ENCODE results near the gene SLC5A5.
"Not testable (repeated sequence)": the region's sequence is repeated elsewhere in the genome, so short reads cannot be mapped to it uniquely, and the experiment has no call there.

SLC5A5 gene

DNA sequence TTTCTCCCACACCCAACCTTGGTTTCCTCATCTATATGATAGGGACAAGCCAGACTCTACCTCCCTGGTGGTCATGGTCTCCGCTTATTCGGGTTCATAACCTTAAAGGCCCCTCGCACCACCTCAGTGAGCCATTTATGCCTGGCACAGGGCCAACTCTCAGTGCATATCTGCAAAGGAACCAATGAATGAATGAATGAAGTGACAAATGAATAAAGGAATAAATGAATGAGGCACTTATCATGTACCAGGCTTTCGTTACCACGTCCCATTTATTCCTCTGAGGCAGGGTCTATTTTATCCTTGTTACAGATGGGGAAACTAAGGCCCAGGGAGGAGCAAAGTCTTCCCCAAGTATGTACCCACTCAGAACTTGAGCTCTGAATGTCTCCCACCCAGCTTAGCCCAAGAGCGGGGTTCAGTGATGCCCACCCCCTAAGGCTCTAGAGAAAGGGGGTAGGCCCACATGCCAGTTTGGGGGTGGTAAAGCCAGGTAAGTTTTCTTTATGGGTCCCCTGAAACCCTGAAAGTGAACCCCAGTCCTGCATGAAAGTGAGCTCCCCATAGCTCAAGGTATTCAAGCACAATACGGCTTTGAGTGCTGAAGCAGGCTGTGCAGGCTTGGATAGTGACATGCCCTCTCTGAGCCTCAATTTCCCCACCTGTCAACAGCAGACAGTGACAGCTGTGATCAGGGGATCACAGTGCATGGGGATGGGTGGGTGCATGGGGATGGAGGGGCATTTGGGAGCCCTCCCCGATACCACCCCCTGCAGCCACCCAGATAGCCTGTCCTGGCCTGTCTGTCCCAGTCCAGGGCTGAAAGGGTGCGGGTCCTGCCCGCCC, 490 bp upstream of the SLC5A5 start:
- DNase-seq (ENCODE audit: low read depth in 4 of 4, low spot score in 1 of 4), result no peak

- DNase-seq (ENCODE audit: low read depth in 4 of 4, low spot score in 1 of 4), result no peak
Measured at GRCh38 chr19:17872251-17873001, 681 bp downstream of the SLC5A5 start.

DNA sequence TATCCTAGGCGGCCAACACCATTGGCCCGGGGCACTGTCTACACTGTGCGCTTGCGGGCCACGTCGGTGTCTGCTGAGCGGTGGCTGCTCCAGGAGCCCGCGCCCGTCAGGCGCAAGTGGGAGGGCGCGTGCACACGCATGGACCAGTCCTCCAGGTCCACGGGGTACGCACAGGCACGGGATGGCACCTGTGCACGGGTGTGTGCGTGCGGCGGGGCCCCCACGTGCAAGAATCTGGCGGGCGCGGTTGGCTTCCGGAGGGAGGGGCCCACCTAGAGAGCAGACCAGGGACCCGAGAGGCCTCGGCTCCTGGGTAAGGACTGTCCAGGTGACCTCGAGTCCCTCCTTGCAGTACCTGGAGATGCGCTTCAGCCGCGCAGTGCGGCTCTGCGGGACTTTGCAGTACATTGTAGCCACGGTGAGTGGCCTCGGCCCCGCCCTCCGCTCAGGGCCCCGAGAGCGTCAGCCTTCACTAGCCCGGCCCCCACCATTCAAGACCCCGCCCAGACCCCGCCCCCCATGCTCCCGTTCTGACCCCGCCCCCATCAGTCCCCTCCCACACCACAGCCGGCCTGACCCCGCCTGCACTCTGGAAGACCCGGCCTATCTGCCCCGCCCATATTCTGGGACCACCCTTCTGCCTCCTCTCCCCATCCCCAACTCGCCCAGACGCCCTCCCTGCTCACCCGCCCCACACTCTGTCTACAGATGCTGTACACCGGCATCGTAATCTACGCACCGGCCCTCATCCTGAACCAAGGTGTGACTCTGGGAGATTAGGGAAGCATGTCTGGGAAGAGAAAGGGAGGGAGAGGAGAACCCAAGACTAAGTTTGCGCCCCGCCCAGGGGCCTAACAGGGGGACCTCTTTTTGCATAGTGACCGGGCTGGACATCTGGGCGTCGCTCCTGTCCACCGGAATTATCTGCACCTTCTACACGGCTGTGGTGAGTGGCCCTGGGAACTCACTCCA, 2.3 kb downstream of the SLC5A5 start:
- peak in 1 of 4 experiments; percentile 70 for DNase-seq (ENCODE audit: low read depth in 4 of 4, low spot score in 1 of 4)

- DNase-seq (ENCODE audit: low read depth in 4 of 4, low spot score in 1 of 4), result no peak
Measured at GRCh38 chr19:17874758-17875135, 3.0 kb downstream of the SLC5A5 start.

DNA sequence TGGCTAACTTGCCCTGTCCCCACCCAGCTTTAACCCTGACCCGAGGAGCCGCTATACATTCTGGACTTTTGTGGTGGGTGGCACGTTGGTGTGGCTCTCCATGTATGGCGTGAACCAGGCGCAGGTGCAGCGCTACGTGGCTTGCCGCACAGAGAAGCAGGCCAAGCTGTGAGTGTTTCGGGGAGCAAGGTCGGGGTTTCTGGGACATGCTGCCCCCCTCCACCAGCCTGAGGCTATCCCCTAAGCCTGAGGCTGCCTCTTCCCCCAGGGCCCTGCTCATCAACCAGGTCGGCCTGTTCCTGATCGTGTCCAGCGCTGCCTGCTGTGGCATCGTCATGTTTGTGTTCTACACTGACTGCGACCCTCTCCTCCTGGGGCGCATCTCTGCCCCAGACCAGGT, 6.0 kb downstream of the SLC5A5 start:
- DNase-seq (ENCODE audit: low read depth in 4 of 4, low spot score in 1 of 4), result no peak

- DNase-seq (ENCODE audit: low read depth in 4 of 4, low spot score in 1 of 4), result no peak
Measured at GRCh38 chr19:17879466-17879865, 7.7 kb downstream of the SLC5A5 start.

- no peak for DNase-seq (ENCODE audit: low read depth in 4 of 4, low spot score in 1 of 4)
Measured at GRCh38 chr19:17881701-17882100, 10.0 kb downstream of the SLC5A5 start.

- no peak for DNase-seq (ENCODE audit: low read depth in 4 of 4, low spot score in 1 of 4)
Measured at GRCh38 chr19:17883627-17884410, 12.1 kb downstream of the SLC5A5 start.

DNA sequence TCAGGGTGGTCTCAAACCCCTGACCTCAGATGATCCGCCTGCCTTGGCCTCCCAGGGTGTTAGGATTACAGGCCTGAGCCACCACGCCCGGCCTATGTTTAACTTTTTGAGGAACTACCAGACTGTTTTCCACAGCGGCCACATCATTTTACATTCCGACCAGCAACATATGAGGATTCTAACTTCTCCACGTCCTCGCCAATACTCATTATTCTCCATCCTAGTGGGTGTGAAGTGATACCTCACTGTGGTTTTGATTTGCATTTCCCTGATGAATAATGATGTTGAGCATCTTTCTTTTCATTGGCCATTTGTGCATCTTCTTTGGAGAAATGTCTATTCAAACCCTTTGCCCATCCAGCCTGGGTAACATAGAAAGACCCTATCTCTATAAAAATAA, 14.8 kb downstream of the SLC5A5 start:
- DNase-seq (ENCODE audit: low read depth in 4 of 4, low spot score in 1 of 4), result no peak

- not testable (repeated sequence) for DNase-seq (ENCODE audit: low read depth in 4 of 4, low spot score in 1 of 4)
Measured at GRCh38 chr19:17887221-17887620, 15.5 kb downstream of the SLC5A5 start.

DNA sequence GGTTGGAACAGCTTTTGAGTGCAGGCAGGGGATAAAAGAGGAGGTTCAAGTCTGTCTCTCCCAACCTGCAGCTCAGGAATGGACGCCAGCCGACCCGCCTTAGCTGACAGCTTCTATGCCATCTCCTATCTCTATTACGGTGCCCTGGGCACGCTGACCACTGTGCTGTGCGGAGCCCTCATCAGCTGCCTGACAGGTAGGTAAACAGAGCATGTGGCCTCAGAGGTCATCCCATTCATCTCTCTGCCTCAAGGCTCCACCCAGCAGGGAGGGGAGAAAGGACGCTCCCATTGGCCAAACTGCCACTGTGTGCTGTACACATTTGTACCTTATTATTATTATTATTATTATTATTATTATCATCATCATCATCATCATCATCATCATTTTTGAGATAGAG, 16.5 kb downstream of the SLC5A5 start:
- DNase-seq (ENCODE audit: low read depth in 4 of 4, low spot score in 1 of 4), result no peak

GRCh38 chr19:17889609-17890214, 18.0 kb downstream of the SLC5A5 start:
- no peak for DNase-seq (ENCODE audit: low read depth in 4 of 4, low spot score in 1 of 4)

DNA sequence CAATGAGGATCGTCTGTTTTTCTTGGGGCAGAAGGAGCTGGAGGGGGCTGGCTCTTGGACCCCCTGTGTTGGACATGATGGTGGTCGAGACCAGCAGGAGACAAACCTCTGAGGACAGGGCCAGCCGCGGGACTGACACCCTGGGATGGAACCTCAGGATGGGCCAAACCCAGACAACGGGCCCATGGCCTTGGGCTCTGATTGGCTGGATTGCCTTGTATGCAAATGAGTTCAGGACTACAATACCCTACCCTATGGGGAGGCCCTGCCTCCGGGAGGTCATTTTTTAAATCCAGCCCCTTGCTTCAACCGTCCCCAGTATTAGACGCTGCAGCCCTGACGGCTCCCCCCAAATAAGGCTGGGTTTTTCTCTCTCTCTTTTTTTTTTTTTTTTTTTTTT, 22.0 kb downstream of the SLC5A5 start:
- no peak for DNase-seq (ENCODE audit: low read depth in 4 of 4, low spot score in 1 of 4)

DNA sequence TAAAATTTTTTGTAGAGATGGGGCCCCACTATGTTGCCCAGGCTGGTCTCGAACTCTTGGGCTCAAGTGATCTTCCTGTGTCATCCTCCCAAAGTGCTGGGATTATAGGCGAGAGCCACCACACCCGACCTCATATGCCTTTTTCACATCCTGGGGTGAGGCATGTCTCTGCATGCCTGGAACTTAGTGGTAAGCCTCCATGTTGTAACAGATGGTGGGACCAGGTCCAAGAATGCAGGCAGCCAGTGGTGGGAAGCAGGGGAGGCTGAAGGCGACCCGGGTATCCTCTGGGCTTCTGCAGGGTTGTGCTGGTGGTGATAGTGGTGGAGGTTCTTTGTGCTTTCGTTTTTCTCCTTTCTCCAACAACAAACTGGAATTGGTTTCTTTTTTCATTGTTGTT, 31.0 kb downstream of the SLC5A5 start:
- no peak for DNase-seq (ENCODE audit: low read depth in 4 of 4, low spot score in 1 of 4)

DNA sequence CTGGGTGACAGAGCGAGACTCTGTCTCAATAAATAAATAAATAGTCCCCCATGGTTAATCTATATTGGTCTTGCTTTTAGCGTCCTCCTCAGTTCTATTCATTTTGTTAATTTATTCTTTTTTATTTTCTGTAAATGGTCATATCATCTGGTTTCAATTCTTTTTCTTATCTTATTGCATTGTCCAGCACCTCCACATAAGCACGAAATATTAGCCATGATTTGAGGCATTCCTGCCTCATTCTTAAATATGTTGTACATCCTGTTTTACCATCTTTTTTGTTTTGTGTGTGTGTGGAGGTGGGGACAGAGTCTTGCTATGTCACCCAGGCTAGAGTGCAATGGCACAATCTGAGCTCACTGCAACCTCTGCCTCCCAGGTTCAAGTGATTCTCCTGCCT, 36.5 kb downstream of the SLC5A5 start:
- DNase-seq (ENCODE audit: low read depth in 4 of 4, low spot score in 1 of 4), result no peak

GRCh38 chr19:17909003-17909732, 37.4 kb downstream of the SLC5A5 start:
- no peak for DNase-seq (ENCODE audit: low read depth in 4 of 4, low spot score in 1 of 4)

DNA sequence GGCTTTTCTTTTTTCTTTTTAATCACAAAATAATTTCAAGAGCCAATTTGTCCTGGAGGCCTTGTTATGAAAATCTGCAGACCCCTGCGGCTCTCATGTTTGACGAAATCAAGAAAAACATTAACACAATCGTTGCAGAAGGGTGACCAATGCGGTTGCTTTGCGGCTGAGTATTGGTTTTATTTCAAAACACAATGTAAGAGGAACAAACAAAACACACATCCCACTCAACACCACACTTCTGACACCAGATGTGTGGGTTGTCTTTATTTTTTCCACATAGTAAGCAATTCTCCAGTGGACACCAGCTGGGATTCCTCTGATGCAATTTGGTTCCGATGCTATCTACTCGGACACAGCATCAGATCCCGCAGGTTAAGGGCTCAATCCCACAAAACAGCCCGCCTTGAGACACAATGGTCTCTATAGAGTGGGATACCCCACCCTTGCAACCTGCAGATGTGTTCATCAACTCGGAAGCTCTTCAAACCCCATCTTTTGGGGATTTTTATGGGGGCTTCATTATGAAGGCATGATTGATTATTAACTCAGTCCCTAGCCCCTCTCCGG, 39.1 kb downstream of the SLC5A5 start:
- no peak for DNase-seq (ENCODE audit: low read depth in 4 of 4, low spot score in 1 of 4)

DNA sequence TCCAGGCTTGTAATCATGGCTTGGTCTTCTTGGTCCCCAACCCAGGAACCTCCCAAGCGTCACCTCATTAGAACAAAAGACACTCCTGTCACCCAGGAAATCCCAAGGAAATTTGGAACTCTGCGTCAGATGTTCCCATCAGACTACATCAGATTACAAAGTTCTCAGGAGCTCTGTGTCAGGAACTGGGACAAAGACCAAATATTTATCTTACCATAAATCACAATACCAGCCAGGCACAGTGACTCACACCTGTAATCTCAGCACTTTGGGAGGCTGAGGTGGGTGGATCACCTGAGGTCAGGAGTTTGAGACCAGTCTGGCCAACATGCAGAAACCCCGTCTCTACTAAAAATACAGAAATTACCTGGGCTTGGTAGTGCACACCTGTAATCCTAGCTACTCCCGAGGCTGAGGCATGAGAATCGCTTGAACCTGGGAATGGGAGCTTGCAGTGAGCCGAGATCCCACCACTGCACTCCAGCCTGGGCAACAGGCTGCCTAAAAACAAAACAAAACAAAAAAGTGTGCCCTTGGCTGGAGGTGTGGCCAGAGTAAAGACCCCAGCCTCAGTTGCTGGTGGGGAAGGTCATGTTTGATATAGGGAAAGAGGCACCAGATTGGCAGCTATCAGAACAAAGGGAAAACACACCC, 44.3 kb downstream of the SLC5A5 start:
- no peak for DNase-seq (ENCODE audit: low read depth in 4 of 4, low spot score in 1 of 4)

DNA sequence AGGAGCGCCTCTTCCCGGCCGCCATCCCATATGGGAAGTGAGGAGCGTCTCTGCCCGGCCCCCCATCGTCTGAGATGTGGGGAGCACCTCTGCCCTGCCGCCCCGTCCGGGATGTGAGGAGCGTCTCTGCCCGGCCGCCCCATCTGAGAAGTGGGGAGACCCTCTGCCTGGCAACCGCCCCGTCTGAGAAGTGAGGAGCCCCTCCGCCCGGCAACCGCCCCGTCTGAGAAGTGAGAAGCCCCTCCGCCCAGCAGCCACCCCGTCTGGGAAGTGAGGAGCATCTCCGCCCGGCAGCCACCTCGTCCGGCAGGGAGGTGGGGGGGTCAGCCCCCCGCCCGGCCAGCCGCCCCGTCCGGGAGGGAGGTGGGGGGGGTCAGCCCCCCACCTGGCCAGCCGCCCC, 46.4 kb downstream of the SLC5A5 start:
- not testable (repeated sequence) for DNase-seq (ENCODE audit: low read depth in 4 of 4, low spot score in 1 of 4)
